HG02588 (cell line): ENCODE measurements around the gene PLS1.
"Not testable (repeated sequence)": the region's sequence is repeated elsewhere in the genome, so short reads cannot be mapped to it uniquely, and the experiment has no call there.

Experiments
- ATAC-seq: cut with Tn5 transposase; IDR thresholded peaks from one replicate; pipeline ENCODE4 v1.9.1; 2021; ENCODE audit warnings: mild to moderate bottlenecking, moderate library complexity; ENCODE audit not compliant: unreplicated experiment

PLS1 gene

DNA sequence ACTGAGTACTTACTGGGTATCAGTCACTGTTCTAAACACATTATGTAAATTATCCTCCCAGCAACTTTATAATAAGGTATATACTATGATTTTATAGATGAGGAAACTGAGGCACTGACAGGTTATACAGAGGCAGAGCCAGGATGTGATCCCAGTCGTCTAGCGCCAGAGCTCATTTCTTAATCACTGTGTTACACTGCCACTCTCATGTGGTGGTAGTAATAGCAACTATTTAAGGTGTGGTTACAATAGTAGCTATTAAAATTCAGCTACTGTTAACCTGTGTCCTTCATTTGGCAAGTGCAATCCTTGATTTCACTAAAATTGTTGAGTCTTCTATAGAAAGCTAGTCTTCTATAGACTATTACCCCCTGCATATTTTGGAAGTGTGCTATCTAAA, 84.5 kb downstream of the PLS1 start:
- ATAC-seq, result no peak

- ATAC-seq, result no peak
Observed at GRCh38 chr3:142690613-142691012, 94.4 kb downstream of the PLS1 start.

- no peak for ATAC-seq
Observed at GRCh38 chr3:142691527-142691926, 95.3 kb downstream of the PLS1 start.

- no peak for ATAC-seq
Observed at GRCh38 chr3:142693136-142693853, 97.1 kb downstream of the PLS1 start.

GRCh38 chr3:142694225-142694624, 98.0 kb downstream of the PLS1 start:
- no peak for ATAC-seq

GRCh38 chr3:142705198-142705597, 109.0 kb downstream of the PLS1 start:
- ATAC-seq, result no peak

GRCh38 chr3:142706321-142707127, 110.3 kb downstream of the PLS1 start:
- no peak for ATAC-seq

- ATAC-seq, result no peak
Observed at GRCh38 chr3:142709207-142709606, 113.0 kb downstream of the PLS1 start.

- ATAC-seq, result not testable (repeated sequence)
Observed at GRCh38 chr3:142714882-142715281, 118.7 kb downstream of the PLS1 start.

- no peak for ATAC-seq
Observed at GRCh38 chr3:142716102-142716501, 119.9 kb downstream of the PLS1 start.

DNA sequence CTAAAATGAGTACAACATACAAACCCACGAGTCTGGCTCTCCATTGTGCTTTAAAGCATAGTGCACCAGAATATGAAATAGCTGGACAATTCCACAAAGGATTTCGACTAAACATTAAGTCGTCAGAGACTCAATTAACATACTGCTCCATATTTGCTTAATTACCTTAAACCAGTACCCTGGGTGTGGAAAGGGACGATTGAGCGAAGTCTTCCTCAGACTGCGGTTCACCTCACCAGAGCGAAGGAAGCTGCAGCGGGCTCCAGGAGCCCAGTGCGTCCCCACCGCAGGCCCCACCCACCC, 127.4 kb downstream of the PLS1 start:
- ATAC-seq, result no peak

DNA sequence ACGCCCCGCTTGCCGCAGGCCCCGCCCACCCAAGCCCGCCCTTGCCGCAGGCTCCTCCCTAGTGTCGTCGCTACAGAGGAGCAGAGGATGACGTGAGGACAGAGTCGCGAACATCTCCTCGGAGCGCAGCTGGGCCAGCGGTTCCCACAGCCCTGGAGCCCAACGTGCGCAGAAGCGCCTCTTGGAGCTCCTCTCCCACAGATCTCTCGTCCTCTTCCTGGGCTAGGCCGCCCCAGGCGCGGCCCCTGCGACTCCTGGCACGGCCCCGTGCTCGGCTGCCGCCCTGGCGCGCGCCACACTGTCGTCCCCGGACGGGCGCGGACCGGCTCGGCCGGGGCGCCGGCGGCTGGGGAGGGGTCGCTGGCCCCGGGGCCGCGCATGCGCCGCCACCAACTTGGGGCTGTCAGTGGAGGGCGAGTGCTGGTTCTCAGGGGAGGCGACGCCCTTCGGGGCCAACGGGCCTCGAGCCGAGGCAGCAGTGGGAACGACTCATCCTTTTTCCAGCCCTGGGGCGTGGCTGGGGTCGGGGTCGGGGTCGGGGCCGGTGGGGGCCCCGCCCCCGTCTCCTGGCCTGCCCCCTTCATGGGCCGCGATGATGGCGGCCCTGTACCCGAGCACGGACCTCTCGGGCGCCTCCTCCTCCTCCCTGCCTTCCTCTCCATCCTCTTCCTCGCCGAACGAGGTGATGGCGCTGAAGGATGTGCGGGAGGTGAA, 127.9 kb downstream of the PLS1 start, which contains the start of gene TRPC1:
Gene TRPC1, plus strand, starts transcription at position 67 of the 714 bp plus-strand sequence. Its CDS starts 526 bp downstream, at position 593.
- peak; percentile 97 for ATAC-seq

DNA sequence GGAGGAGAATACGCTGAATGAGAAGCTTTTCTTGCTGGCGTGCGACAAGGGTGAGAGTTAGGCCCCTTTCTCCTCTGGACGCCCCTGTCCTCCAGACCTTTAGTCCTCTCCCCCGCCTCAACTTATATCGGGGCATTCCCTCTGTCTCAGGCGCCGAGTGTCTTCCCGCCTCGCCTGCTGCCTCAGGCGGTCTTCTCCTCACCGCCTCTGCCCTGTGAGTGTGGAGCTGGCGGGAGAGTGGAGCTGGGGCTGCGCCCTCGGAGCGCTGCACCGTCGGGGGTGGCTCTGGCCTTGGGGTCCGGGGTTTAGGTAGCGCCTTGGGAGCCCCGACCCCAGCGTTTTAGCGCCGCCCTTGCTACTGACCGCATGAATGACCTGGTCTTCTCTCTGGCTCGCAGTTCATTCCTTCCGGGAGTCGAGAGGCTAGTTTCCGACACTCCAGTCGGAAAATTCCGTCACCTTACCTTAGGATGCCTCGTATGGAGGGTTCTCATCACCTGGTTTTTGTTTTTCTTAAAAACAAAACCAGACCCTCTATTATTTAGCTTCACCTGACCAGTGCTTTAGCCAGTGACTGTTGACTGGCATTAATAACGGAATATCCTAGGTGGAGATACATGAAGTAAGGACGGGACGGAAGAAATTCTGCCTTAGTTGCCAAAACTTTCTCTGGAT, 128.6 kb downstream of the PLS1 start:
- peak; percentile 2 for ATAC-seq

GRCh38 chr3:142725357-142725739, 129.2 kb downstream of the PLS1 start:
- ATAC-seq, result no peak

DNA sequence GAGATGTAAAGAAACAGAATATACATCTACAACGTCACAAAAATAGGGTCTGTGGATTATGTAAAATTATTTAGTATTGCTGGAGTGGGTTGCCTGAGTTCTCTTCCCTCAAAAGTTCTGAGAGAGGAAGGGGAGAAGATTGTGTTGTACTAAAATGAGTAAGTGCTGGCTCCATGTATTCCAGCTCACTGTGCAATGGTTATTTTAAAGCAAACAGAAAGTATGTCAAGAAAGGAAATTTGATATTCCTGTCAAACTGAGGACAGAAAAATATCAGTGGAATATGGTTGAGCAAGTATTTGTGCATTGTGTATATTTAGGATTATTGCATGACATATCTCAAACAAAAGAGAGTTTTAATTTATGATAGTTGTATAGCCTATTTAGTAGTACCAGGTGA, 129.8 kb downstream of the PLS1 start:
- no peak for ATAC-seq

- no peak for ATAC-seq
Observed at GRCh38 chr3:142732066-142732465, 135.9 kb downstream of the PLS1 start.

DNA sequence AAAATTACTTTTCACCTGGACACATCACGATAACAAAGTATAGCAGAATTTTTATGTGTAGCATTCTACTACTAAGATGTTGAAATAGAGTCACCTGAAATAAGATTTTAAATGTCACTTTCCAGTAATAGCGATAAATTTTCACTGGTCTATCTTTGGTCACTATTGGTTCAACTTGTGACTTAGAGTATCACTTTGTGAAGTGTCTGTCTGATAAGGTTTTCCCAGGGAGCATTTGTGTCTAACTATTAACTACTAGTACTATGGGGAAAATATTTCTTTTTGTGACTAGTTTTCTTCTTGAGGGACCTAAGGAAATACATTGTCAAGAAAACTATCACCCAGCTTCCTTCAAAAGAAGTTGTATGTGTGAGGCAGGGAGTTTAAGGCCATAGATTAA, 138.6 kb downstream of the PLS1 start:
- no peak for ATAC-seq

GRCh38 chr3:142735462-142735861, 139.3 kb downstream of the PLS1 start:
- no peak for ATAC-seq

GRCh38 chr3:142738396-142738795, 142.2 kb downstream of the PLS1 start:
- no peak for ATAC-seq

DNA sequence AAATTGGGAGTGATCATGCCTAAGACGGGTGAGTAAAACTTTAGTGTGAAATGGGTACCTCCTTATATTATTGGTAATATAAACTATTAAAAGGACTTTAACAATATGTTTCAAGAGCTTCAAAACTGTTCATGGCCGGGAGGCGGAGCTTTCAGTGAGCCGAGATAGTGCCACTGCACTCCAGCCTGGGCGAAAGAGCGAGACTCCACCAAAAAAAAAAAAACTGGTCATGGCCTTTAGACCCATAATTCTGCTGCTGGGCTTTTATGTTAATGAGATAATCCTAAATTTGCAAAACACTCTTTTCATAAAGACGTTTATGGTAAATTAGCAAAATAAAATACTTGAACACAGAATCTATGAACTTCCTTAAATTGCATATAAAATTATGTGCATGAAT, 150.5 kb downstream of the PLS1 start:
- ATAC-seq, result no peak

DNA sequence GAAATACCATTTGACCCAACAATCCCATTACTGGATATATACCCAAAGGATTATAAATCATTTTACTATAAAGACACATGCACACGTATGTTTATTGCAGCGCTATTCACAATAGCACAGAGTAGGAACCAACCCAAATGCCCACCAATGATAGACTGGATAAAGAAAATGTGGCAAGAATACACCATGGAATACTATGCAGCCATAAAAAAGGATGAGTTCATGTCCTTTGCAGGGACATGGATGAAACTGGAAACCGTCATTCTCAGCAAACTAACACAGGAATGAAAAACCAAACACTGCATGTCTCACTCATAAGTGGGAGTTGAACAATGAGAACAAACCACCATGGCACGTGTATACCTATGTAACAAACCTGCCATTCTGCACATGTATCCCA, 154.3 kb downstream of the PLS1 start:
- not testable (repeated sequence) for ATAC-seq
